Measurements from ENCODE around the gene TCERG1.
A peak's percentile ranks its signal among the peaks of the same experiment; 100 is the strongest.

Gene TCERG1

DNA sequence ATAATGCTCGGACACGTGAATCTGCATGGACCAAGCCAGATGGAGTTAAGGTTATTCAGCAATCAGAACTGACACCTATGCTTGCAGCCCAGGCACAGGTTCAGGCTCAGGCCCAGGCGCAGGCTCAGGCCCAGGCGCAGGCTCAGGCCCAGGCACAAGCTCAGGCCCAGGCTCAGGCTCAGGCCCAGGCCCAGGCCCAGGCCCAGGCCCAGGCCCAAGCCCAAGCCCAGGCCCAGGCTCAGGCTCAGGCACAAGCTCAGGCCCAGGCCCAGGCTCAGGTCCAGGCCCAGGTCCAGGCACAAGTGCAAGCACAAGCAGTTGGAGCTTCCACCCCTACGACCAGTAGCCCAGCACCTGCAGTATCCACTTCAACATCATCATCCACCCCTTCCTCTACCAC lies 11.8 kb downstream of the TCERG1 start:
- no peak for FAIRE-seq

DNA sequence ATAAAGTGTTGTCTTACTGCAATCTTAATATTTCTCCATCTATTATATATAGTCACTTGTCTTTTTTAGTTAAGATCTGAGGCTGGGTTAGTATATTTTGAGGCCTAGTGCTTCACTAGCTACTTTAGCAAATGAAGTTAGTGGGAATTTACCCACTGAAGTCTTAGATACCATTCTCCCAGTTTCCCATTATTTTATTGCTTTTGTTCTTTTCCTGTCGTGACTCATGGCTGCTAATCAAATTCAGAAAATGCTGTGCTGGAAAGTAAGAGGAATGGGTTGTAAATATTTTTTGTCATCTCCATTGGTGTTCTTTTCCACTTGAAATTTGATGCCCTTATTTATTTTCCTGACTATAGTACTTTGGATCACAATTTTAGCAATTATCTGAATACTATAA lies 14.2 kb downstream of the TCERG1 start:
- FAIRE-seq, result no peak

GRCh38 chr5:146463446-146463845 lies 16.3 kb downstream of the TCERG1 start:
- FAIRE-seq, result no peak

GRCh38 chr5:146466521-146467349 lies 19.6 kb downstream of the TCERG1 start:
- peak; percentile 88 for FAIRE-seq

DNA sequence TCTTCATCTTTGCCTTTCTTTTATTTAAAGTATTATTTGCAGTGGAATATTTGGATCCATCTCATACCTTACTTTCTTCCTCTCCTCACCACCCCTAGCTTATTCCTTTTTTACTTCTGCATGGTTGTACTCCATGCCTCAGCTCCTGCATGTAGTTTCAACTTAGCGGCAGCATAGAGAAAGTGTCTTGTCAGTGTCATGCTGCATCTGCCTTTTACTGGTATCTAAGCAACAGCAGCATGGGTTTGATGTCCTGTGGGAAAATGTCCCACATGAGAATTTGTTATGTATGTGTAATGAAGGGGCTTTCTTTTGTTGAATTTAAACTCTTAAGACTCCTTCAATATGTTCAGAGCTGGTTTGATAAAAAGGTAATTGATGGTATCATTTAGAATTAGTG lies 20.6 kb downstream of the TCERG1 start:
- FAIRE-seq, result no peak

- FAIRE-seq, result no peak
Measured at GRCh38 chr5:146474065-146474464, 26.9 kb downstream of the TCERG1 start.

- no peak for FAIRE-seq
Measured at GRCh38 chr5:146475190-146475780, 28.2 kb downstream of the TCERG1 start.

- FAIRE-seq, result no peak
Measured at GRCh38 chr5:146475906-146476305, 28.8 kb downstream of the TCERG1 start.

DNA sequence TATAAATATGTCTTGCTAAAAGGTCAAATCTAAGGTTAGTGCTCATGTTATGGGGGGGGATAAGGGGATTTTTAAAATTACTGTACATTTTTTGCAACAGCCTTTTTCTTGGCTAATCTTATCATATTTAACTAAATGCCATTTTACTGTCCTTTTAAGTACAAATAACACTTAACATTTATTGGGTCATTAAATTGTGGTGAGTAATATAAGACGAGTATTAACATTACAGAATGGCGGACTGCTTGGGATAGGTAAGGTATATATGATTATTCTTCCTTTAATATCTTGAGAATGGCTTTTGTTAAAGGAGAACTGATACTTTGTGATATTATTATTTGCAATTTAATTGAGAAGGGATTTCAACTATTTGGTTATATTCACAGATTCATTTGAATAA lies 35.6 kb downstream of the TCERG1 start:
- FAIRE-seq, result no peak

DNA sequence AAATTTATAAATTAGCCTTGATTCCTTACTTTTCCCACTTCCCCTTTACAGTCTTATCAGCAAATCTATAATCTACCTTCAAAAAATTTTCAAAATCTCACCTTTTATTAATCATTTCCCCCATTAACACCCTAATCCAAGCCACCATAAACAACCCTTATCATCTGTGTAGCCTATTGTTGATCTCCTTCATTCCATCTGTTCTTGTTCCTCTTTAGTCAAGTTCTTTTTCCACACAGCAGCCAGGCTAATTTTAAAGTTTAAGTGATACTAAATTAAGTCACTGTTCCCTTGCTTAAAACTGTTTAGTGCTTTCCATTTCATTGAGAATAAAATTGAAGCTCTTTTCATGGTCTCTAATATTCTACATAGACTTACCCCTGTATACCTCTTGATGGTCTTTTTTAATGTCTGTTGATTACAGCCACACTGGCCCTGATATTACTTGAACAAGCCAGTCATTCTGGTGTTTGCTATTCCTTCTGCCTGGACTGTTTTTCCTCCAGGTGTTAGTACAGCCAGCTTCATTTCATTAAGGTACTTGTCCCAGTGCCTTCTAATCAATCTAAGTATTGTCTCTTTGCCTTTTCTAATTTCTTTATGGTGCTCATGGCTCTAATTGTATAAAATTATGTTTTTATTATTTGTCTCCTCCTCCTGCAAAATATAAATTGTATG lies 37.7 kb downstream of the TCERG1 start:
- FAIRE-seq, result no peak

DNA sequence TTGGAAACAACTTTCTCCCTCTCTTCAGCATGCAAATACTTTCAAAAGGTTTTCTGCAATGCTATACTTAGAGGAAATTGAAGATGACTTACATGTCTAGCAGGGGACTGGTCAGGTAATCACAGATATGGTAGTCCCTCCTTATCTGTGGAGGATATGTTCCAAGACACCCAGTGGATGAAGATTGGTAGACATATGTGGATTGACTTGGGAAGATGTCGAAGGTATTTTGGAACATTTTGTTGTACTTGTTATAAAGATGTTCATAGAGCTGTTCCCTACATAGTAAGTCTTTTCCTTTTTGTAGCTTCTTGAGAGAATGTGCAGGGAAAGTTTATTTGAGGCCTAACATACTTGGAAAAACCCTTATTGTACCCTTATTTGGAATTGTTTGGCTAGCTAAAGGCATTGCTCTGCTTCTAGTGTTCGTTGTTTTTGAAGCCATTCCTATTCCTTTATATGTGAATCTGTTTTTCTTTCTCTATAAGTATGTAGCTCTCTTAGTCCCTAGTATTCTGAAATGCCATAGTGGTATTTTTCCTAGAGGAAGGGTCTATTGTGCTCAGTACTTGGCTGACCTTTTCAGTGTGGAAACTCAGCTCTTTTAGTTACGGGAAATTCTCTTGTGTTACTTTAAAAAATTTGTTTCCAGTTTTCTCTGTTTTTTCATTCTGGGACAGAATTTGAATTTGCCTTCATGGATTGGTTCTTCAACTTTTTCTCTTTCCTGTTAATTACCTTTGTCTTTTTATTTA lies 43.1 kb downstream of the TCERG1 start:
- FAIRE-seq, result no peak

- FAIRE-seq, result no peak
Measured at GRCh38 chr5:146494656-146495055, 47.5 kb downstream of the TCERG1 start.

DNA sequence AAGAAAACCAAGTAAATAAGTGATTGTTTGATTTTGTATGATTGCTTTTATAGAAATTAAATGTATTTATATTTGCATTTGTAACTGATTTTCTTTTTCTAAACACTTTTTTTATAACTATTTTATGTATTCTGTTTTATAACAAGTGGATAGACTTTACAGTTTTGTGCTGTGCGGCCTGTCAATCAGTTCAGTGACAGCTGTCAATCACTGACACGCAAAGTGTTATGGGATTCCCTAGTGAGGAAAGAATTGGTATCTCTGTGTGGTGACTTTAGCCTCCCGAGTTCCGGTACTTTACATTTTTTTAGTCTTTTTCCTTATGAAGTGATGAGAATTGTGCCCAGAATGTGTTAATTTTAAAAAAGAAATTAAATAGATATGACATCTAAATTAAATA lies 52.5 kb downstream of the TCERG1 start:
- no peak for FAIRE-seq

DNA sequence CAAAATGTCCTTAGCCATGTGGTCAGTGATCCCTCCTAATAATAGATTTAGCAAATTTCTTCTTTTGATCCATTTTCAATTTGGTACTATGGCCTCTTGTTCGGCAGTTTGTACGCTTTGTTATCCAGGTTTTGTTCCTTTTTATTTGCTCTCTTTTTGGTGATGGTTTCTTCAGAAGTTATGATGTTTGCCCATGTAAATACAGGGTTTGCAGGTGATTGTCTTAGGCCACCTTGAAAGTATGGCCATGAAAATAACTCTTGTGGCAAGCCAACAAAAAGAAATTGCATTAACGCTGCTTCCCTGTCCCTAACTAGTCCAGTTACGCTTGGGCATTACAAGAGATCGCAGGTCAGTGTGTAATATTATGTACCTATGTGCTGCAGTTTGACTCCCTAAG lies 60.3 kb downstream of the TCERG1 start:
- FAIRE-seq, result no peak

GRCh38 chr5:146510559-146511125 lies 63.5 kb downstream of the TCERG1 start:
- FAIRE-seq, result no peak

DNA sequence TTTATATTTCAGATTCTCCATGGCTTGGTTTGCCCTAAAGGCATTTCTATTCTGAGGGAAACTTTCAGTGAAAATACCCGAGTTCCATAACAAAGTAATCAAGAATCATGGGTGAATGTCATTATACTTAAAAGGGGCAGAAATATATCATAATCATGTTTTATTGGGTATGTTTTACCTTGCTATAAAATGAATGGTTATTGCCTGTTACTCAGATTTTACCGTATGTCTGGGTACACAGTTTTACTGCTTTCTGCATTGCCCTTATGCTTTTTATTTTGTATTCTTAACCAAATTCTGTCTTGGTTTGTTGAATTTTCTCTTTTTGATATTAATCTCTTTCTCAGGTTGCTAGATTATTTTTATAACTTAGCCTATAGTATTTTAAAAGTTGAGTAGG lies 66.3 kb downstream of the TCERG1 start:
- no peak for FAIRE-seq

- peak; percentile 36 for FAIRE-seq
Measured at GRCh38 chr5:146514575-146514974, 67.4 kb downstream of the TCERG1 start.

DNA sequence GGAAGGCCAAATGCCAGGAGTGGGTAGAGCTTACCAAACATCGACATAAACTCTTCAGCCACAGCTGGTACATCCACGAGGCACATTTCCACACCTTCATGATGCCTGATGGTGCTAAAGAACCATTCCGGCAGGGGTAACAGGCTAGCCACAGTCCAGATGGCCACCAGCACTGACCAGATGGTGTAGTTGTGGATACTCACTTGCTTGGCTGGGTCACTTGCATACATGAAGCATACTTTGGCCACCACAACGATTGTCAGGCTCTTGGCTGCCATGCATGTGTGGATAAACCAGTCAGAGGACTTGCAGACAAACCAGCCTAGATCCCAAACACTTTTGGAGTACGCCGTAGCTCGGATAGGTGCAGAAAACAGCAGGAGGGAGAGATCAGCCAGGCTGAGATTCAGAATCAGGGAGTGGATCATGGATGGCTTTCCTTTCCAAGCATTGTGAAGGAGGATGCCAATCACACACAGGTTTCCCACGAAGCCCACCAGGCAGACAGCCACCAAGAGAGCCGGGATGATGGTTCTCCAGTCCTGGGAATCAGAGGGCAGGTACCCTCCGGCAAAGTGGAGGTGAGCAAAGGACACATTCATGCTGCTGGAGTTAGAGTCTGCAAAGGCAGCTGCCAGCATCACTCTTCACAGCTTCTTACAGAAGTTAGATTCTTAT lies 68.5 kb downstream of the TCERG1 start:
- no peak for FAIRE-seq

DNA sequence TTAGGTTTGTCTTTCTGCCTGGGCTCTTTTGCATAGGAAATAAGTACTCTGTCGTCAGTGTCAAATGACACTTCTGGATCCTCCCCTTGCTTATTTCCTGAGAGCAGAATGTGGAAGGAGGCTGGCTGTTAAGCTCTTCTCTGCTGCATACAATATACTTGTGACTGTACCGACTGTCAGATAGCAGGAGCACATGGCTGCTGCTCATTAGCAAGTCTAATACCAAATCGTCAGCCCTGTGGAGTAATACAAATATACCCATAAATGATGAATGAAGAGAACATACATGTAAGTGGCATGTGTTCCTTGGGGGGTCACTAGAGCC lies 69.0 kb downstream of the TCERG1 start, which contains the start of gene GPR151:
Gene GPR151 (minus strand): TSS at position 40 of the 325 bp plus-strand sequence. CDS start 77 bp downstream, outside the sequence.
- no peak for FAIRE-seq

DNA sequence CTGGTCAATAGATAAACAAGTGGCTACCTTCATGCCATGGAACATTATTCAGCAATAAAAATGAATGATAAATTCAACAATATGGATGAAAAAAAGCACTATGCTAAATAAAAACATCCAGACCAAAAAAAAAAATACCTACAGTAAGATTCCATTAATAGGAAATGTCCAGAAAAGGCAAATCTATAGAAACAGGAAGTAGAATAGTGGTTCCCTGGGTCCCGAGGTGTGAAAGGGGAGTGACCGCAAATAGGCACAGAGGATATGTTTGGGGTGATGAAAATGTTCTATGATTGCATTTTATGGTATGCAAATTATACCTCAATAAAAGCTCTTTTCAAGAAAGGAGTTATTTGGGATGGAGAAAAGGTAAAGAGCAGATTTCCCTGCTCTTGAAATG lies 72.4 kb downstream of the TCERG1 start:
- FAIRE-seq, result no peak

DNA sequence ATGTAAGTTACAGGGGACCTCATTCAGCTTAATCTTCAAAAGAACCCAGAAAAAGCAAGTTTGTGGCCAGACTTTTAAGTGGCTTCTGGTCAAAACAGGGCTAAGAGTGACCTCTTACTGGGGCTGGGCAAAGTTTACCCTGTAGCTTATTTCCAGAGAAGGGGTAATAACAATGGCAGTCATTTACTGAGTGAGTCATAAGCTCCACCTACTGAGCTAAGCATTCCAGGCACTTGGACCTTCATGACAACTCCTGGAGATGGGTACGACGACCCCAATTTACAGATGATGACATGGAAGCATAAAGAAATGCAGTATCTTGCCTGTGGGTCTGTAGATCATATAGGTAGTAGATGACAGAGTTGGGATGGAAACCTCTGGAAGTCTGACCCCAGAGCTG lies 73.6 kb downstream of the TCERG1 start:
- no peak for FAIRE-seq

GRCh38 chr5:146521403-146522106 lies 74.4 kb downstream of the TCERG1 start:
- FAIRE-seq, result no peak

Data from G401.6 (cell line).